HCT116 (cell line): ENCODE measurements around the gene ZNF546. TPM values are rescaled to one million over a fixed set of nuclear protein-coding genes. Genes with fewer than 3 reads are reported as not detected.

Experiments
- ATAC-seq: fragments of 200-7000 bp; cut with Tn5 transposase; 2 replicates; pipeline ENCODE4 v1.9.1; 2020; ENCODE audit warnings: mild to moderate bottlenecking, moderate library complexity
- BruUV-seq: library from RNA; stranded (reverse); fragments of 400-500 nt; replicated peaks from 2 replicates; lab custom pipeline; 2021; lab: Mats Ljungman, UMichigan
- CTCF ChIA-PET: fragments of 300-600 bp; sonication (Branson Sonifier 250); formaldehyde crosslinking; loops from one replicate; lab custom pipeline; 2021; ENCODE audit warnings: antibody characterized with exemption; lab: Charles Lee
- POLR2A ChIA-PET: fragments of 300-600, 350-600 bp; sonication (Branson Sonifier 250); formaldehyde crosslinking; loops from one replicate; lab custom pipeline; 2021; ENCODE audit warnings: antibody characterized with exemption; lab: Charles Lee
- RAD21 ChIA-PET, 2 experiments: fragments of 300-600 bp; sonication (Branson Sonifier 250); formaldehyde crosslinking; loops; one replicate each; lab custom pipeline; 2023; ENCODE audit warnings: low total read pairs in 2 of 2; ENCODE audit not compliant: uncharacterized antibody in 2 of 2, unreplicated experiment in 2 of 2, low non-redundant PET in 1 of 2; lab: Charles Lee
- DNase-seq: peaks from one replicate; pipeline ENCODE4 v3.0.0-alpha.2; 2010; ENCODE audit warnings: low read depth, low spot score
- H2AFZ ChIP-seq: fragments of 200-600 bp; shearing (Covaris generic), sonication (generic); 2 replicates; pipeline ENCODE4 v1.6.1; 2017; ENCODE audit warnings: low read depth, mixed run types, mixed read lengths, antibody characterized with exemption, low read length; ENCODE audit not compliant: poor library complexity, severe bottlenecking
- H3K27ac ChIP-seq: 2 replicates; pipeline ENCODE4 v1.5.1; 2012; ENCODE audit warnings: low read depth, low read length
- H3K27me3 ChIP-seq: fragments of 200-600 bp; sonication (generic); 2 replicates; pipeline ENCODE4 v1.6.1; 2016; ENCODE audit warnings: mixed run types, low read length, mixed read lengths; ENCODE audit not compliant: insufficient read depth
- H3K36me3 ChIP-seq, 2 experiments: fragments of 200-500 bp in 1 of 2; fragments of 200-600 bp in 1 of 2; sonication (Bioruptor generic) in 1 of 2; sonication (generic) in 1 of 2; 2 replicates each; pipeline versions ENCODE4 v1.5.1 to v1.6.1; 2014 to 2016; ENCODE audit warnings: low read length in 2 of 2, inconsistent platforms in 1 of 2, mixed read lengths in 1 of 2, mixed run types in 1 of 2; ENCODE audit not compliant: insufficient read depth in 2 of 2, control insufficient read depth in 1 of 2
- H3K4me1 ChIP-seq, 2 experiments: fragments of 200-600 bp in 1 of 2; sonication (generic) in 1 of 2; 2 replicates each; pipeline versions ENCODE4 v1.5.1 to v1.6.1; 2012 to 2017; ENCODE audit warnings: low read length in 2 of 2, inconsistent platforms in 1 of 2, mild to moderate bottlenecking in 1 of 2, mixed read lengths in 1 of 2, mixed run types in 1 of 2, moderate library complexity in 1 of 2; ENCODE audit not compliant: insufficient read depth in 2 of 2, control insufficient read depth in 1 of 2
- H3K4me2 ChIP-seq: fragments of 200-600 bp; sonication (generic); 2 replicates; pipeline ENCODE4 v1.6.1; 2017; ENCODE audit warnings: mixed run types, low read length, mixed read lengths
- H3K4me3 ChIP-seq, 2 experiments: fragments of 200-600 bp in 1 of 2; sonication (generic) in 1 of 2; replicated peaks in 1 of 2; 2 replicates each; pipeline ENCODE4 v1.5.1; 2011 to 2016; ENCODE audit warnings: low read length in 2 of 2, control low read depth in 1 of 2, low read depth in 1 of 2, mild to moderate bottlenecking in 1 of 2, mixed read lengths in 1 of 2, mixed run types in 1 of 2
- H3K79me2 ChIP-seq: fragments of 200-600 bp; sonication (generic); 2 replicates; pipeline ENCODE4 v1.6.1; 2017; ENCODE audit warnings: mild to moderate bottlenecking, mixed run types, low read length, moderate library complexity, mixed read lengths; ENCODE audit not compliant: insufficient read depth
- H3K9ac ChIP-seq: fragments of 200-600 bp; sonication (generic); 2 replicates; pipeline ENCODE4 v1.6.1; 2016; ENCODE audit warnings: low read length, mixed read lengths
- H3K9me2 ChIP-seq: fragments of 200-600 bp; sonication (generic), shearing (Covaris generic); 2 replicates; pipeline ENCODE4 v1.6.1; 2017; ENCODE audit warnings: mixed run types, mild to moderate bottlenecking, moderate library complexity; ENCODE audit not compliant: insufficient read depth
- H3K9me3 ChIP-seq, 2 experiments: fragments of 200-500 bp in 1 of 2; fragments of 200-600 bp in 1 of 2; sonication (Bioruptor generic) in 1 of 2; sonication (generic) in 1 of 2; 2 replicates each; pipeline ENCODE4 v1.6.1; 2014 to 2017; ENCODE audit warnings: low read length in 2 of 2, mixed read lengths in 2 of 2, inconsistent platforms in 1 of 2, low read depth in 1 of 2, mild to moderate bottlenecking in 1 of 2, mixed run types in 1 of 2, moderate library complexity in 1 of 2; ENCODE audit not compliant: control insufficient read depth in 1 of 2, insufficient read depth in 1 of 2
- H4K20me1 ChIP-seq: fragments of 200-600 bp; sonication (generic), shearing (Covaris generic); 2 replicates; pipeline ENCODE4 v1.6.1; 2017; ENCODE audit warnings: mixed run types, mild to moderate bottlenecking, moderate library complexity; ENCODE audit not compliant: insufficient read depth
- CBX3 ChIP-seq: IDR thresholded peaks from 2 replicates; pipeline ENCODE4 v1.6.1; 2012; ENCODE audit warnings: low read depth
- CEBPB ChIP-seq: IDR thresholded peaks from 2 replicates; pipeline ENCODE4 v1.6.1; 2012; ENCODE audit warnings: low read depth
- EGR1 ChIP-seq: IDR thresholded peaks from 2 replicates; pipeline ENCODE4 v1.6.1; 2012; ENCODE audit warnings: low read depth
- ELF1 ChIP-seq: IDR thresholded peaks from 2 replicates; pipeline ENCODE4 v1.6.1; 2012; ENCODE audit warnings: low read depth, borderline replicate concordance
- EZH2phosphoT487 ChIP-seq: fragments of 200-600 bp; IDR thresholded peaks from 2 replicates; pipeline ENCODE4 v1.6.1; 2018; ENCODE audit warnings: antibody characterized with exemption, borderline replicate concordance
- JUND ChIP-seq: IDR thresholded peaks from 2 replicates; pipeline ENCODE4 v1.6.1; 2012
- POLR2A ChIP-seq: IDR thresholded peaks from 2 replicates; pipeline ENCODE4 v1.7.0; 2011; ENCODE audit warnings: borderline replicate concordance; ENCODE audit not compliant: insufficient read depth, insufficient read length; ENCODE audit errors: extremely low read depth
- POLR2AphosphoS5 ChIP-seq: IDR thresholded peaks from 2 replicates; pipeline ENCODE4 v1.6.1; 2011; ENCODE audit warnings: mild to moderate bottlenecking, low read depth, low read length, moderate library complexity
- RAD21 ChIP-seq: IDR thresholded peaks from 2 replicates; pipeline ENCODE4 v1.6.1; 2012; ENCODE audit warnings: low read depth, mild to moderate bottlenecking
- SP1 ChIP-seq: IDR thresholded peaks from 2 replicates; pipeline ENCODE4 v1.6.1; 2012; ENCODE audit warnings: low read depth
- TCF7L2 ChIP-seq: IDR thresholded peaks from 2 replicates; pipeline ENCODE4 v1.7.0; 2011; ENCODE audit warnings: borderline replicate concordance, inconsistent platforms; ENCODE audit not compliant: insufficient read depth, insufficient read length; ENCODE audit errors: extremely low read depth
- YY1 ChIP-seq: IDR thresholded peaks from 2 replicates; pipeline ENCODE4 v1.6.1; 2011; ENCODE audit warnings: low read length, low read depth, moderate library complexity, mild to moderate bottlenecking; ENCODE audit not compliant: insufficient replicate concordance; ENCODE audit errors: extremely low read depth
- ZFX ChIP-seq: fragments of 450-650 bp; IDR thresholded peaks from 2 replicates; pipeline ENCODE4 v1.6.1; 2017
- ZNF274 ChIP-seq: fragments of 200-500 bp; sonication (Bioruptor generic); IDR thresholded peaks from 2 replicates; pipeline ENCODE4 v1.6.1; 2014; ENCODE audit warnings: mild to moderate bottlenecking, low read depth, low read length, inconsistent platforms
- intact Hi-C: fragments of 100-400 bp; cut with micrococcal nuclease; formaldehyde crosslinking; loops from 2 replicates; pipeline ENCODE4 v1.10.0; 2022
- total RNA-seq: library from RNA; stranded (reverse); gene quantifications from one replicate; pipeline ENCODE4 v1.2.1, GENCODE V29; 2021; ENCODE audit not compliant: unreplicated experiment
- TF ChIP-seq, protein P1 (sequence below): IDR thresholded peaks from 2 replicates; pipeline ENCODE4 v1.6.1; 2012
- TF ChIP-seq, protein P2 (sequence below): IDR thresholded peaks from 2 replicates; pipeline ENCODE4 v1.6.1; 2012; ENCODE audit warnings: low read depth

ZNF546 gene
- total RNA-seq, 1 experiment from 2014 or later = 0.64 TPM

DNA sequence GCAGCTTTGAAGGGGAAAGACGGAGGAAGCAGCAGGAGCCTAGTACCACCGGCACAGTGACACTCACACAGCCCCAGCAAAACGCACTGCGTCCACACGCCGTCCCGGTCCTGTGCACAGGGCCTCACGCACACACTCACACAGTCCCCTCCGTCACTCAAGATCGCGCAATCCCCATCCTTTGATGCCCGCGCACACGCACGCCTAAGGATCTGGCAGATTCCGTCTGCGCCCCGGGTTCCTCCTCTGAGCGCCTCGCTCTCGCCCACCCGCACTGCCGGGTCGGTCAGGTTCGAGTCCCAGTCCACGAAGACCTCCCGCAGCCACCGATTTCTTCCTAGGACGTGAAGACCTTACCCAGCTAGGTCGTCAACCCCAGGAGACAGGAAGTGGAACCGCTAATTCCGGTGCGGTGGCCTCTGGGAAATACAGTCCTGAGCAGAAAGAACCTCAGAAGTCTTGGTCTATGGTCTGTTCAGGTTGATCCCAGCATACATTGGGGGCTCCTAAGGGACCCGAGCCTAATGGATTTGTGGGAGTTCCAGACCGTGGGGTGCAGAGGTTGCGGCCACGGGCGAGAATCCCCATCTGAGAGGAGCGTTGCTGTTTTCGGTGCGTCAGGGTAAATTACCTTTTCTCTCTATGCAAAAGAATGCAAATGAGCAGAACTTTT is 59.1 kb downstream of the ZNF546 start, which contains the start of gene ZNF780B:
TSS of gene ZNF780B (minus strand) at position 400 of the 673 bp plus-strand sequence. CDS start 5,899 bp downstream, outside the sequence.
- Histone ChIP-seq H3K9ac (peak within 1 kb of the TSS; percentile 64), H3K4me3 (peak within 1 kb of the TSS; percentile 79 to 80), H3K36me3 (no peaks in the 10 kb centered on the region), H3K9me2 (no peaks in the 10 kb centered on the region), H4K20me1 (no peaks in the 10 kb centered on the region), H3K79me2 (peaks cover 8% of the 10 kb centered on the region; the same call in 1 of the 2 replicates), H3K9me3 (peaks cover 9 to 10% of the 10 kb centered on the region in 2 experiments; a peak in 2 of 4 replicates), H3K4me1 (peaks cover 2 to 17% of the 10 kb centered on the region in 2 experiments; a peak in 1 of 4 replicates), H3K27me3 (no peaks in the 10 kb centered on the region), H3K27ac (peak within 1 kb of the TSS; percentile 24; the same call in 1 of the 2 replicates), H3K4me2 (peak within 1 kb of the TSS; percentile 90), H2AFZ (peak within 1 kb of the TSS; percentile 66)
- DNase-seq (peak; percentile 19), ATAC-seq (peak; percentile 97)
- TF ChIP-seq TCF7L2 (no peak), POLR2AphosphoS5 (peak; percentile 71)
- TF ChIP-seq, protein P1, sequence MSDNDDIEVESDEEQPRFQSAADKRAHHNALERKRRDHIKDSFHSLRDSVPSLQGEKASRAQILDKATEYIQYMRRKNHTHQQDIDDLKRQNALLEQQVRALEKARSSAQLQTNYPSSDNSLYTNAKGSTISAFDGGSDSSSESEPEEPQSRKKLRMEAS = peak; percentile 44; the same call in 1 of the 2 replicates
- POLR2A ChIA-PET = no interaction called here
- BruUV-seq = no TSS peak
- CTCF ChIA-PET = no interaction called here
- intact Hi-C loops = no loop called here
- RAD21 ChIA-PET = no interaction called here

DNA sequence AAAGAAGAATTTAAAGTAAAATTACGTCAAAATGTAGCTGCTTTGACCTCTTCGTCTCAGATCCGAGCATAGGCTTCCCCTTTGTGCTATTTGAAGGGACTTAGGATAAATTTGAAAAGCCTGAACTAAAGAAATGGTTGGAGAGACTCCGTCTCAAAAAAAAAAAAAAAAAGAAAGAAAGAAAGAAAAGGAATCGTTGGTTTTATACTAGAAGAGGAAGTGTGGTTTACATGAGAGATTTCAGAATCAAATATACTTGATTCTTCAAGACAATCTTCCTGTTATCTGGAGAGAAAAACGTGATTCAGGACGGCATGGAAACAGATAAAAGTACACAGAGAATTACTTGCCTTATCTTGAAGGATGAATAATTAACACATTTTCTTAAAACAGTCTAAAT is 59.6 kb downstream of the ZNF546 start:
- Histone ChIP-seq H3K9me3 (peaks cover 9 to 10% of the 10 kb centered on the region in 2 experiments; a peak in 2 of 4 replicates), H4K20me1 (no peaks in the 10 kb centered on the region), H3K27me3 (no peaks in the 10 kb centered on the region), H3K27ac (0 out of 2 replicates have a peak overlapping the region, but pooled peaks have one; percentile 24), H3K9me2 (no peaks in the 10 kb centered on the region), H3K4me3 (peak overlapping the region; percentile 79 to 80), H3K79me2 (peaks cover 8% of the 10 kb centered on the region; the same call in 1 of the 2 replicates), H3K36me3 (no peaks in the 10 kb centered on the region), H3K4me1 (peaks cover 2 to 17% of the 10 kb centered on the region in 2 experiments; a peak in 1 of 4 replicates), H2AFZ (peak overlapping the region; percentile 66), H3K9ac (peak overlapping the region; percentile 64), H3K4me2 (peak overlapping the region; percentile 90)
- TF ChIP-seq EGR1 = no peak
- no peak for TF ChIP-seq JUND
- no peak for TF ChIP-seq SP1
- no peak for TF ChIP-seq ZFX
- no peak for TF ChIP-seq CBX3
- TF ChIP-seq RAD21 = no peak
- TF ChIP-seq, protein P2, sequence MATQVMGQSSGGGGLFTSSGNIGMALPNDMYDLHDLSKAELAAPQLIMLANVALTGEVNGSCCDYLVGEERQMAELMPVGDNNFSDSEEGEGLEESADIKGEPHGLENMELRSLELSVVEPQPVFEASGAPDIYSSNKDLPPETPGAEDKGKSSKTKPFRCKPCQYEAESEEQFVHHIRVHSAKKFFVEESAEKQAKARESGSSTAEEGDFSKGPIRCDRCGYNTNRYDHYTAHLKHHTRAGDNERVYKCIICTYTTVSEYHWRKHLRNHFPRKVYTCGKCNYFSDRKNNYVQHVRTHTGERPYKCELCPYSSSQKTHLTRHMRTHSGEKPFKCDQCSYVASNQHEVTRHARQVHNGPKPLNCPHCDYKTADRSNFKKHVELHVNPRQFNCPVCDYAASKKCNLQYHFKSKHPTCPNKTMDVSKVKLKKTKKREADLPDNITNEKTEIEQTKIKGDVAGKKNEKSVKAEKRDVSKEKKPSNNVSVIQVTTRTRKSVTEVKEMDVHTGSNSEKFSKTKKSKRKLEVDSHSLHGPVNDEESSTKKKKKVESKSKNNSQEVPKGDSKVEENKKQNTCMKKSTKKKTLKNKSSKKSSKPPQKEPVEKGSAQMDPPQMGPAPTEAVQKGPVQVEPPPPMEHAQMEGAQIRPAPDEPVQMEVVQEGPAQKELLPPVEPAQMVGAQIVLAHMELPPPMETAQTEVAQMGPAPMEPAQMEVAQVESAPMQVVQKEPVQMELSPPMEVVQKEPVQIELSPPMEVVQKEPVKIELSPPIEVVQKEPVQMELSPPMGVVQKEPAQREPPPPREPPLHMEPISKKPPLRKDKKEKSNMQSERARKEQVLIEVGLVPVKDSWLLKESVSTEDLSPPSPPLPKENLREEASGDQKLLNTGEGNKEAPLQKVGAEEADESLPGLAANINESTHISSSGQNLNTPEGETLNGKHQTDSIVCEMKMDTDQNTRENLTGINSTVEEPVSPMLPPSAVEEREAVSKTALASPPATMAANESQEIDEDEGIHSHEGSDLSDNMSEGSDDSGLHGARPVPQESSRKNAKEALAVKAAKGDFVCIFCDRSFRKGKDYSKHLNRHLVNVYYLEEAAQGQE = no peak
- TF ChIP-seq, protein P1 = no peak
- no peak for TF ChIP-seq EZH2phosphoT487
- TF ChIP-seq CEBPB = no peak
- no peak for TF ChIP-seq ELF1
- TF ChIP-seq POLR2A = no peak
- no peak for TF ChIP-seq YY1
- no peak for TF ChIP-seq ZNF274
- intact Hi-C loops = no loop called here
- no peak for DNase-seq
- ChIA-PET POLR2A (no interaction called here), RAD21 (no interaction called here), CTCF (no interaction called here)
- no peak for ATAC-seq
- TSS peak; percentile 50 for BruUV-seq
